Astrocyte (in vitro differentiated cells and primary cell): ENCODE data around the gene MRPL36. TPM values are rescaled to one million over a fixed set of nuclear protein-coding genes. Genes with fewer than 3 reads are reported as not detected.

Experiments
- DNase-seq: peaks from one replicate; pipeline ENCODE4 v3.0.0-alpha.2; 2010; ENCODE audit warnings: low read depth
- FAIRE-seq: peaks from 2 replicates; lab custom pipeline; 2011; peaks lifted over from hg19 to GRCh38; lab: Jason Lieb, UNC
- H2AFZ ChIP-seq: 2 replicates; pipeline ENCODE4 v1.6.0; 2012; ENCODE audit warnings: low read depth, low read length, inconsistent platforms
- H3K27ac ChIP-seq: 2 replicates; pipeline ENCODE4 v1.5.1; 2011; ENCODE audit warnings: low read depth, low read length, inconsistent platforms
- H3K27me3 ChIP-seq: 2 replicates; pipeline ENCODE4 v1.6.0; 2011; ENCODE audit warnings: low read length, inconsistent platforms; ENCODE audit not compliant: insufficient read depth
- H3K36me3 ChIP-seq: 2 replicates; pipeline ENCODE4 v1.5.1; 2011; ENCODE audit warnings: low read length, inconsistent platforms; ENCODE audit not compliant: insufficient read depth
- H3K4me1 ChIP-seq: 2 replicates; pipeline ENCODE4 v1.5.1; 2011; ENCODE audit warnings: low read length, inconsistent platforms; ENCODE audit not compliant: insufficient read depth
- H3K4me2 ChIP-seq: 2 replicates; pipeline ENCODE4 v1.6.0; 2012; ENCODE audit warnings: low read length, inconsistent platforms
- H3K4me3 ChIP-seq: 2 replicates; pipeline ENCODE4 v1.5.1; 2011; ENCODE audit warnings: low read depth, mild to moderate bottlenecking, low read length, inconsistent platforms; ENCODE audit not compliant: insufficient read depth
- H3K79me2 ChIP-seq: 2 replicates; pipeline ENCODE4 v1.6.0; 2012; ENCODE audit warnings: mild to moderate bottlenecking, low read length, inconsistent platforms; ENCODE audit not compliant: insufficient read depth
- H3K9ac ChIP-seq: 2 replicates; pipeline ENCODE4 v1.6.0; 2012; ENCODE audit warnings: mild to moderate bottlenecking, low read length, inconsistent platforms
- H3K9me3 ChIP-seq: 2 replicates; pipeline ENCODE4 v1.5.1; 2012; ENCODE audit warnings: low read depth, mild to moderate bottlenecking, low read length, inconsistent platforms; ENCODE audit not compliant: insufficient read depth
- H4K20me1 ChIP-seq: 2 replicates; pipeline ENCODE4 v1.6.0; 2012; ENCODE audit warnings: low read length, inconsistent platforms; ENCODE audit not compliant: insufficient read depth
- H3K27ac Mint-ChIP-seq: one replicate; pipeline ENCODE4 v1.8.0; 2021; ENCODE audit warnings: mild to moderate bottlenecking, mixed read lengths; ENCODE audit not compliant: unreplicated experiment
- H3K27me3 Mint-ChIP-seq: one replicate; pipeline ENCODE4 v1.8.0; 2021; ENCODE audit warnings: low read depth, mixed read lengths; ENCODE audit not compliant: unreplicated experiment
- H3K36me3 Mint-ChIP-seq: one replicate; pipeline ENCODE4 v1.8.0; 2021; ENCODE audit warnings: low read depth, mixed read lengths; ENCODE audit not compliant: unreplicated experiment
- H3K4me1 Mint-ChIP-seq: one replicate; pipeline ENCODE4 v1.8.0; 2021; ENCODE audit warnings: low read depth, mixed read lengths; ENCODE audit not compliant: unreplicated experiment
- H3K4me3 Mint-ChIP-seq: one replicate; pipeline ENCODE4 v1.8.0; 2021; ENCODE audit warnings: mild to moderate bottlenecking, moderate library complexity, mixed read lengths; ENCODE audit not compliant: unreplicated experiment
- H3K9me3 Mint-ChIP-seq: one replicate; pipeline ENCODE4 v1.8.0; 2021; ENCODE audit warnings: mild to moderate bottlenecking, mixed read lengths; ENCODE audit not compliant: unreplicated experiment
- CTCF ChIP-seq: IDR thresholded peaks from 2 replicates; pipeline ENCODE4 v1.5.1; 2011; ENCODE audit warnings: low read depth, mild to moderate bottlenecking, inconsistent platforms, low read length, moderate library complexity; ENCODE audit not compliant: insufficient read depth
- EZH2 ChIP-seq: IDR thresholded peaks from 2 replicates; pipeline ENCODE4 v1.6.1; 2012; ENCODE audit warnings: mild to moderate bottlenecking, low read length, inconsistent platforms; ENCODE audit not compliant: insufficient read depth
- total RNA-seq: library from RNA; stranded (reverse); gene quantifications from 2 replicates; pipeline ENCODE4 v1.2.1, GENCODE V29; 2021

The MRPL36 gene
- total RNA-seq, 1 donor from 2014 or later: 72.2 TPM

DNA sequence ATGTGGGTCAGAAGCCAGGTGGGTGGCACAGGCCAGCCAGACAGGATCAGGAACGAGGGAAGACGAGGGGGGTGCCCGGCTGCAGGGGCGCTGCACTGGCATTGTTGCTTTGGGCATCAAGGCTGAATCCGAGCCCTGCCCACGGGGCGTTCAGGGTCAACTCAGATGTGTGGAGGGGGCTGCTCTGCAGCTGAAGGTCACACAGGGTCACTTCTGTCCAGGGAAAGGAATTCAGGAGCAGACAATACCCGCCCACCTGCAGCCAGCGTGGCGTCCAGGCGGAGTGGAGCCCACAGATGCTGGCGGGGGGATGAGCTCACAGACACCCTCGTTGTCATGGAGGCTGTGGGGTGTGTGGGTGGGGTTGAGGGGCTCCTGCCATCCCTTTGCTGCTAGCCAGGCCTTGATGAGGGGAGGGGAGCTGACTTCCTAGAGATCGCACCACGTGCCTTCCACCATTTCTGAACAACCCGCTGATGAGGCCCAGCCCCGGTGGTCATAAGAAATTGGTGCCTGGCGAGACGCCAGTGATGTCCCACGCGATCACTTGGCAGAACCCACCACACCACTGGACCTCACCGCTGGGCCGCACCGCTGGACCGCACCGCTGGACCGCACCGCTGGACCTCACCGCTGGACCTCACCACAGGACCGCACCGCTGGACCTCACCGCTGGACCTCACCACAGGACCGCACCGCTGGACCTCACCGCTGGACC is 31.2 kb downstream of the MRPL36 start:
- Histone ChIP-seq H3K4me1 (no peaks in the 10 kb centered on the region), H3K27me3 (peaks cover 6% of the 10 kb centered on the region), H3K9me3 (no peaks in the 10 kb centered on the region), H3K79me2 (no peaks in the 10 kb centered on the region), H2AFZ (no peak overlapping the region), H3K9ac (no peak overlapping the region), H3K36me3 (no peaks in the 10 kb centered on the region), H3K4me2 (no peak overlapping the region), H4K20me1 (no peaks in the 10 kb centered on the region), H3K4me3 (no peak overlapping the region), H3K27ac (no peak overlapping the region)
- FAIRE-seq (no peak), DNase-seq (no peak)
- no peak for TF ChIP-seq CTCF
- no peak for TF ChIP-seq EZH2
- Mint-ChIP-seq H3K27me3 (peaks cover 31% of the 10 kb centered on the region), H3K36me3 (no peaks in the 10 kb centered on the region), H3K9me3 (no peaks in the 10 kb centered on the region), H3K27ac (no peak overlapping the region), H3K4me1 (no peaks in the 10 kb centered on the region), H3K4me3 (no peak overlapping the region)

- Mint-ChIP-seq H3K9me3 (no peaks in the 10 kb centered on the region), H3K4me1 (no peaks in the 10 kb centered on the region), H3K36me3 (no peaks in the 10 kb centered on the region), H3K27ac (no peak overlapping the region), H3K27me3 (peaks cover 34% of the 10 kb centered on the region), H3K4me3 (no peak overlapping the region)
- Histone ChIP-seq H3K27me3 (peaks cover 6% of the 10 kb centered on the region), H3K4me3 (no peak overlapping the region), H4K20me1 (no peaks in the 10 kb centered on the region), H3K4me2 (no peak overlapping the region), H2AFZ (no peak overlapping the region), H3K79me2 (no peaks in the 10 kb centered on the region), H3K9ac (no peak overlapping the region), H3K9me3 (no peaks in the 10 kb centered on the region), H3K4me1 (no peaks in the 10 kb centered on the region), H3K36me3 (no peaks in the 10 kb centered on the region), H3K27ac (no peak overlapping the region)
- no peak for TF ChIP-seq EZH2
- TF ChIP-seq CTCF: no peak
- DNase-seq (no peak), FAIRE-seq (no peak)
These were observed 31.9 kb downstream of the MRPL36 start for GRCh38 chr5:1767524-1768282.

DNA sequence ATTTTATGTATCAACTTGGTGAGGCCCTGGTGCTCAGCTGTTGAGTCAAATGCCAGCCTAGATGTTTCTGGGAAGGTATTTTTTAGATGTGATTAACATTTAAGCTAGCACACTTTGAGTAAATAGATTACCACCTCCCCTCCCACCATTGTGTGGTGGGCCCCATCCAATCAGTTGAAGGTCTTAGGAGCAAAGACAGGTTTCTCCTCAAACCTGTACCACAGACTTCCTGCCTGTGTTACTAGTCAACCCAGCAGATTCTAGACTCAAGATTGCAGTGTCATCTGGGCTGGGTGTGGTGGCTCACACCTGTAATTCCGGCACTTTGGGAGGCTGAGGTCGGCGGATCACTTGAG is 33.8 kb downstream of the MRPL36 start:
- no peak overlapping the region for H3K27ac ChIP-seq
- H3K4me1 Mint-ChIP-seq: no peaks in the 10 kb centered on the region
- no peak overlapping the region for H3K27ac Mint-ChIP-seq
- no peak for TF ChIP-seq CTCF
- no peak for TF ChIP-seq EZH2
- no peak overlapping the region for H2AFZ ChIP-seq
- no peak overlapping the region for H3K4me3 ChIP-seq
- no peaks in the 10 kb centered on the region for H3K4me1 ChIP-seq
- no peaks in the 10 kb centered on the region for H3K36me3 ChIP-seq
- H3K27me3 ChIP-seq: peaks cover under 1% of the 10 kb centered on the region
- H3K4me3 Mint-ChIP-seq: no peak overlapping the region
- no peaks in the 10 kb centered on the region for H3K9me3 Mint-ChIP-seq
- no peaks in the 10 kb centered on the region for H4K20me1 ChIP-seq
- H3K36me3 Mint-ChIP-seq: no peaks in the 10 kb centered on the region
- DNase-seq: no peak
- no peak overlapping the region for H3K4me2 ChIP-seq
- no peaks in the 10 kb centered on the region for H3K79me2 ChIP-seq
- no peak for FAIRE-seq
- H3K9me3 ChIP-seq: no peaks in the 10 kb centered on the region
- peaks cover 31% of the 10 kb centered on the region for H3K27me3 Mint-ChIP-seq
- no peak overlapping the region for H3K9ac ChIP-seq
